Astrocyte (in vitro differentiated cells and primary cell): ENCODE results near the gene PALM3.

ENCODE experiments used
- CTCF ChIP-seq: IDR thresholded peaks from 2 replicates; pipeline ENCODE4 v1.5.1; 2011; ENCODE audit warnings: low read depth, mild to moderate bottlenecking, inconsistent platforms, low read length, moderate library complexity; ENCODE audit not compliant: insufficient read depth
- EZH2 ChIP-seq: IDR thresholded peaks from 2 replicates; pipeline ENCODE4 v1.6.1; 2012; ENCODE audit warnings: mild to moderate bottlenecking, low read length, inconsistent platforms; ENCODE audit not compliant: insufficient read depth

DNA sequence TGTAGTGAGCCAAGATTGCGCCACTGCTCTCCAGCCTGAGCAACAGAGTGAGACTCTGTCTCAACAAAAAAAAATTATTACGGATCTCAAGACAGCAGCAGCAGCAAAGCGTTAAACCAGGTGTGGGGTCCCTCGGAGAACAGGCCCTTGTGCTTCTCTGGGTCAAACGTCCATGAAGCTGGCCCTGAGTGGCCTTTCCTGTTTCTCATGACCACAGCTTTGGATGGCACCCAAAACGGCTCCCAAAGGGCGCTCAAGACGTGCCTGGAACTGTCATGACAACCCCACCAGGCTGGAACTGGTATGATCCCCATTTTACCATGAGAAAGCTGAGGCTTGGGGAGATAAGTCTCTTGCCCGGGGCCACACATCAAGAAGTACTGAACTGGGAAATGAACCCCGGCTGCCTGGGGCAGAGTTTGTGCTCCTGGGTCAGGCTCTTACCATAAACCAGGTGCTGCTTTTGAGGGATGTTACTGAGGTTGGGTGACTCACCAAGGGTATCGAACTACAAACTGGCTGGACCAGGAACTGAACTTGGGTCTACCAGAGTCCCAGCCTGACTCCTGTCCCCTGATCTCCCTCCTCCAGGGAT is 40.3 kb upstream of the PALM3 start:
- TF ChIP-seq CTCF: no peak
- no peak for TF ChIP-seq EZH2
